Osteoblast (primary cell): Measurements from ENCODE around the gene UBE2R2. TPM values are rescaled to one million over a fixed set of nuclear protein-coding genes. Genes with fewer than 3 reads are reported as not detected.

Experiments
- DNase-seq: peaks from one replicate; pipeline ENCODE4 v3.0.0; 2011; ENCODE audit warnings: low spot score, mixed read lengths; ENCODE audit not compliant: insufficient read length; ENCODE audit errors: missing footprints
- H2AFZ ChIP-seq: 2 replicates; pipeline ENCODE4 v1.6.0; 2011; ENCODE audit warnings: mild to moderate bottlenecking, low read length
- H3K27ac ChIP-seq: 2 replicates; pipeline ENCODE4 v1.5.1; 2011; ENCODE audit warnings: mild to moderate bottlenecking, low read depth, low read length, moderate library complexity
- H3K27me3 ChIP-seq: 2 replicates; pipeline ENCODE4 v1.6.0; 2012; ENCODE audit warnings: mild to moderate bottlenecking, control low read depth, inconsistent platforms, low read length, moderate library complexity; ENCODE audit not compliant: insufficient read depth
- H3K36me3 ChIP-seq: 2 replicates; pipeline ENCODE4 v1.5.1; 2011; ENCODE audit warnings: mild to moderate bottlenecking, low read length, control low read depth, moderate library complexity; ENCODE audit not compliant: insufficient read depth
- H3K4me1 ChIP-seq: 2 replicates; pipeline ENCODE4 v1.5.1; 2011; ENCODE audit warnings: mild to moderate bottlenecking, low read length, control low read depth, moderate library complexity; ENCODE audit not compliant: insufficient read depth
- H3K4me2 ChIP-seq: 2 replicates; pipeline ENCODE4 v1.6.0; 2011; ENCODE audit warnings: mild to moderate bottlenecking, low read length; ENCODE audit not compliant: insufficient read depth
- H3K4me3 ChIP-seq: fragments of 200-600 bp; sonication (generic); 3 replicates; pipeline ENCODE4 v1.5.1; 2012; ENCODE audit warnings: mild to moderate bottlenecking, low read length, inconsistent platforms; ENCODE audit not compliant: insufficient read depth
- H3K79me2 ChIP-seq: 2 replicates; pipeline ENCODE4 v1.6.0; 2012; ENCODE audit warnings: mild to moderate bottlenecking, low read length, control low read depth, inconsistent platforms; ENCODE audit not compliant: insufficient read depth
- H3K9me3 ChIP-seq: 2 replicates; pipeline ENCODE4 v1.5.1; 2011; ENCODE audit warnings: low read depth, low read length, control low read depth
- H4K20me1 ChIP-seq: 2 replicates; pipeline ENCODE4 v1.6.0; 2012; ENCODE audit warnings: mild to moderate bottlenecking, low read length, control low read depth; ENCODE audit not compliant: insufficient read depth
- CTCF ChIP-seq: IDR thresholded peaks from 2 replicates; pipeline ENCODE4 v1.5.1; 2011; ENCODE audit warnings: mild to moderate bottlenecking, low read depth, low read length, moderate library complexity; ENCODE audit errors: extremely low read depth
- total RNA-seq: library from RNA; depleted of rRNA; stranded (reverse); fragments of >200 nt; gene quantifications from 2 replicates; pipeline ENCODE4 v1.2.3, GENCODE V29; 2012

UBE2R2 gene
- total RNA-seq, 1 donor: 21.4 TPM

DNA sequence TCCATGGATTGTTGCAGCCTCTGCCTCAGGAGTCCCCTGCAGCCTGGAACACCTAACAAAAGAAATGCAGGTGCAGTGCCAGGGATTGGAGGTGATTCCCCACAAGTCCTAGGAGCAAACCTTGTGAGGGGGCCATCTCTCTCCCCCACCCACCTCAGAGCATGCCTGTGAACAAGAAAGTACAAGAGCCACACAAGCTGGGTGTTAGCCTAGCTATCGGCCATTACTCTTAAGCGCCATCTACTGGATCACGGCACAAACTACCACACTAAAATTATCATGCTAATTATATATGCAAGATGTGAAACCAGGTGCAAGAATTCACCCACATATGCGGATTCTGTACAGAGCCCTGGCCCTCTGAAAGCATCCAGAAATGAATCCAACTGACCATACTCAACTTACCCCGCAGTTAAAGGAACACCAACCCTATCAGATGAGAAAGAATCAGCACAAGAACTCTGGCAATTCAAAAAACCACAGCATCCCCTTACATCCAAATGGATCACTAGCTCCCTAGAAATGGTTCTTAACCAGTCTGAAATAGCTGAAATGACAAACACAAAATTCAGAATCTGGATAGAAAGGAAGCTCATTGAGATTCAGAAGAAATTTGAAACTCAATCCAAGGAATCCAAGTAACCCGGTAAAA is 38.1 kb upstream of the UBE2R2 start:
- H4K20me1 ChIP-seq: no peaks in the 10 kb centered on the region
- peak overlapping the region; percentile 46 for H3K4me2 ChIP-seq
- H3K4me3 ChIP-seq: no peak overlapping the region
- peak; percentile 80 for DNase-seq
- no peak overlapping the region for H3K27ac ChIP-seq
- no peaks in the 10 kb centered on the region for H3K36me3 ChIP-seq
- TF ChIP-seq CTCF: peak; percentile 79
- H3K9me3 ChIP-seq: no peaks in the 10 kb centered on the region
- peaks cover 32% of the 10 kb centered on the region for H3K4me1 ChIP-seq
- no peaks in the 10 kb centered on the region for H3K79me2 ChIP-seq
- no peaks in the 10 kb centered on the region for H3K27me3 ChIP-seq
- H2AFZ ChIP-seq: no peak overlapping the region

- H3K9me3 ChIP-seq: no peaks in the 10 kb centered on the region
- TF ChIP-seq CTCF: no peak
- H3K27ac ChIP-seq: no peak overlapping the region
- no peak overlapping the region for H2AFZ ChIP-seq
- DNase-seq: no peak
- H4K20me1 ChIP-seq: no peaks in the 10 kb centered on the region
- H3K4me2 ChIP-seq: peak overlapping the region; percentile 10
- H3K27me3 ChIP-seq: no peaks in the 10 kb centered on the region
- peaks cover 32% of the 10 kb centered on the region for H3K4me1 ChIP-seq
- no peaks in the 10 kb centered on the region for H3K36me3 ChIP-seq
- no peak overlapping the region for H3K4me3 ChIP-seq
- H3K79me2 ChIP-seq: no peaks in the 10 kb centered on the region
Observed at GRCh38 chr9:33780276-33780675, 36.7 kb upstream of the UBE2R2 start.

GRCh38 chr9:33781736-33782135 is 35.2 kb upstream of the UBE2R2 start:
- DNase-seq: no peak
- no peak overlapping the region for H2AFZ ChIP-seq
- H3K27ac ChIP-seq: no peak overlapping the region
- H4K20me1 ChIP-seq: no peaks in the 10 kb centered on the region
- peak overlapping the region; percentile 62 for H3K4me2 ChIP-seq
- H3K36me3 ChIP-seq: no peaks in the 10 kb centered on the region
- no peak overlapping the region for H3K4me3 ChIP-seq
- no peaks in the 10 kb centered on the region for H3K9me3 ChIP-seq
- H3K4me1 ChIP-seq: peaks cover 32% of the 10 kb centered on the region
- H3K27me3 ChIP-seq: no peaks in the 10 kb centered on the region
- no peaks in the 10 kb centered on the region for H3K79me2 ChIP-seq
- no peak for TF ChIP-seq CTCF

GRCh38 chr9:33782395-33783152 is 34.4 kb upstream of the UBE2R2 start:
- peak; percentile 65 for DNase-seq
- no peaks in the 10 kb centered on the region for H3K36me3 ChIP-seq
- no peaks in the 10 kb centered on the region for H3K27me3 ChIP-seq
- H3K79me2 ChIP-seq: no peaks in the 10 kb centered on the region
- no peaks in the 10 kb centered on the region for H4K20me1 ChIP-seq
- H3K4me1 ChIP-seq: peaks cover 32% of the 10 kb centered on the region
- H3K4me3 ChIP-seq: no peak overlapping the region
- no peaks in the 10 kb centered on the region for H3K9me3 ChIP-seq
- no peak for TF ChIP-seq CTCF
- no peak overlapping the region for H2AFZ ChIP-seq
- peak overlapping the region; percentile 62 for H3K4me2 ChIP-seq
- H3K27ac ChIP-seq: no peak overlapping the region
